Measurements from ENCODE around the gene ZNF813. TPM values are rescaled to one million over a fixed set of nuclear protein-coding genes. Genes with fewer than 3 reads are reported as not detected.

ZNF813 gene
- total and polyA plus RNA-seq, 9 of the 15 experiments (the other 6 are each of a cell fraction or from before 2014, with no cell fraction given): 1.3 to 8.0 (median 5.3) TPM

DNA sequence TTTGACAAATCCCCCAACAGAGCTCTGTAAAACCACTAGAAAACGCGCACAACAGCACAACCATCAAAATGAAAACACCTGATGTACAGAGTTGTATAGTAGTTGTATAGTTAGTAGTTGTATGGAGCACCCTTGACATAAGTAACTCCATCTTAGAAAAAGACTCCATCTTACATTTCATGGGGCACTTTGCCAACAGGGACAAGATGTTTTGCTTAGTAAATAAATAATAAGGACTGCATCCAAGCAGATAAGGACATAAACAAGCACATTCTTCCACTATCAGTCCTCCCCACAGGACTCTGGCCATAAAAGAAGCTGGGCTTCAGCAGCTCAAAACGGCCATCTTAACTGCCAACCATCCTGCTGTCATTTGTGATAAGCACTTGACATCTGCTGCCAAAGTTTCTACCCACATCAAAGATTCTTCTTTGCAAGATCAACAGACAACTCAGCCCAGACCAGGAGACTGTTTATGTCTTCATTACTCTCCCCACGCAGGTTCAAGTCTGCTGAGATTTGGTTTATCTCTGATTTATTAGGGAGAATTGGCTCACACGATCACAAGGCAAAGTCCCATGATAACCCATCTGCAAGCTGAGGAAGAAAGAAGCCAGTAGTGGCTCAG lies 49.7 kb downstream of the ZNF813 start (continued):
- TF ChIP-seq KLF10 (CRISPR knock-in tag; IDR thresholded peaks at IDR 0.05) (no peak), KLF13 (tag; IDR thresholded peaks at IDR 0.05; ENCODE audit: borderline replicate concordance, low read depth) (0 out of 2 replicates have a peak, but pooled peaks have one; percentile 53), U2AF2 (optimal IDR thresholded peaks at IDR 0.05; ENCODE audit: low read depth, low read length) (no peak), ESRRA (IDR thresholded peaks at IDR 0.05; ENCODE audit: borderline replicate concordance, low read depth) (no peak), SUPT5H (IDR thresholded peaks at IDR 0.05) (no peak), RHOXF2B (CRISPR knock-in tag; conservative IDR thresholded peaks at IDR 0.05) (0 out of 2 replicates have a peak, but pooled peaks have one; percentile 64)
- TF ChIP-seq, protein P1, sequence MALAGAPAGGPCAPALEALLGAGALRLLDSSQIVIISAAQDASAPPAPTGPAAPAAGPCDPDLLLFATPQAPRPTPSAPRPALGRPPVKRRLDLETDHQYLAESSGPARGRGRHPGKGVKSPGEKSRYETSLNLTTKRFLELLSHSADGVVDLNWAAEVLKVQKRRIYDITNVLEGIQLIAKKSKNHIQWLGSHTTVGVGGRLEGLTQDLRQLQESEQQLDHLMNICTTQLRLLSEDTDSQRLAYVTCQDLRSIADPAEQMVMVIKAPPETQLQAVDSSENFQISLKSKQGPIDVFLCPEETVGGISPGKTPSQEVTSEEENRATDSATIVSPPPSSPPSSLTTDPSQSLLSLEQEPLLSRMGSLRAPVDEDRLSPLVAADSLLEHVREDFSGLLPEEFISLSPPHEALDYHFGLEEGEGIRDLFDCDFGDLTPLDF (CRISPR knock-in tag; IDR thresholded peaks at IDR 0.05): no peak
- TF ChIP-seq, protein P2, sequence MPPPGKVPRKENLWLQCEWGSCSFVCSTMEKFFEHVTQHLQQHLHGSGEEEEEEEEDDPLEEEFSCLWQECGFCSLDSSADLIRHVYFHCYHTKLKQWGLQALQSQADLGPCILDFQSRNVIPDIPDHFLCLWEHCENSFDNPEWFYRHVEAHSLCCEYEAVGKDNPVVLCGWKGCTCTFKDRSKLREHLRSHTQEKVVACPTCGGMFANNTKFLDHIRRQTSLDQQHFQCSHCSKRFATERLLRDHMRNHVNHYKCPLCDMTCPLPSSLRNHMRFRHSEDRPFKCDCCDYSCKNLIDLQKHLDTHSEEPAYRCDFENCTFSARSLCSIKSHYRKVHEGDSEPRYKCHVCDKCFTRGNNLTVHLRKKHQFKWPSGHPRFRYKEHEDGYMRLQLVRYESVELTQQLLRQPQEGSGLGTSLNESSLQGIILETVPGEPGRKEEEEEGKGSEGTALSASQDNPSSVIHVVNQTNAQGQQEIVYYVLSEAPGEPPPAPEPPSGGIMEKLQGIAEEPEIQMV (tag; conservative IDR thresholded peaks at IDR 0.05; ENCODE audit: low read depth): peak; percentile 88
- TF ChIP-seq, protein P3, sequence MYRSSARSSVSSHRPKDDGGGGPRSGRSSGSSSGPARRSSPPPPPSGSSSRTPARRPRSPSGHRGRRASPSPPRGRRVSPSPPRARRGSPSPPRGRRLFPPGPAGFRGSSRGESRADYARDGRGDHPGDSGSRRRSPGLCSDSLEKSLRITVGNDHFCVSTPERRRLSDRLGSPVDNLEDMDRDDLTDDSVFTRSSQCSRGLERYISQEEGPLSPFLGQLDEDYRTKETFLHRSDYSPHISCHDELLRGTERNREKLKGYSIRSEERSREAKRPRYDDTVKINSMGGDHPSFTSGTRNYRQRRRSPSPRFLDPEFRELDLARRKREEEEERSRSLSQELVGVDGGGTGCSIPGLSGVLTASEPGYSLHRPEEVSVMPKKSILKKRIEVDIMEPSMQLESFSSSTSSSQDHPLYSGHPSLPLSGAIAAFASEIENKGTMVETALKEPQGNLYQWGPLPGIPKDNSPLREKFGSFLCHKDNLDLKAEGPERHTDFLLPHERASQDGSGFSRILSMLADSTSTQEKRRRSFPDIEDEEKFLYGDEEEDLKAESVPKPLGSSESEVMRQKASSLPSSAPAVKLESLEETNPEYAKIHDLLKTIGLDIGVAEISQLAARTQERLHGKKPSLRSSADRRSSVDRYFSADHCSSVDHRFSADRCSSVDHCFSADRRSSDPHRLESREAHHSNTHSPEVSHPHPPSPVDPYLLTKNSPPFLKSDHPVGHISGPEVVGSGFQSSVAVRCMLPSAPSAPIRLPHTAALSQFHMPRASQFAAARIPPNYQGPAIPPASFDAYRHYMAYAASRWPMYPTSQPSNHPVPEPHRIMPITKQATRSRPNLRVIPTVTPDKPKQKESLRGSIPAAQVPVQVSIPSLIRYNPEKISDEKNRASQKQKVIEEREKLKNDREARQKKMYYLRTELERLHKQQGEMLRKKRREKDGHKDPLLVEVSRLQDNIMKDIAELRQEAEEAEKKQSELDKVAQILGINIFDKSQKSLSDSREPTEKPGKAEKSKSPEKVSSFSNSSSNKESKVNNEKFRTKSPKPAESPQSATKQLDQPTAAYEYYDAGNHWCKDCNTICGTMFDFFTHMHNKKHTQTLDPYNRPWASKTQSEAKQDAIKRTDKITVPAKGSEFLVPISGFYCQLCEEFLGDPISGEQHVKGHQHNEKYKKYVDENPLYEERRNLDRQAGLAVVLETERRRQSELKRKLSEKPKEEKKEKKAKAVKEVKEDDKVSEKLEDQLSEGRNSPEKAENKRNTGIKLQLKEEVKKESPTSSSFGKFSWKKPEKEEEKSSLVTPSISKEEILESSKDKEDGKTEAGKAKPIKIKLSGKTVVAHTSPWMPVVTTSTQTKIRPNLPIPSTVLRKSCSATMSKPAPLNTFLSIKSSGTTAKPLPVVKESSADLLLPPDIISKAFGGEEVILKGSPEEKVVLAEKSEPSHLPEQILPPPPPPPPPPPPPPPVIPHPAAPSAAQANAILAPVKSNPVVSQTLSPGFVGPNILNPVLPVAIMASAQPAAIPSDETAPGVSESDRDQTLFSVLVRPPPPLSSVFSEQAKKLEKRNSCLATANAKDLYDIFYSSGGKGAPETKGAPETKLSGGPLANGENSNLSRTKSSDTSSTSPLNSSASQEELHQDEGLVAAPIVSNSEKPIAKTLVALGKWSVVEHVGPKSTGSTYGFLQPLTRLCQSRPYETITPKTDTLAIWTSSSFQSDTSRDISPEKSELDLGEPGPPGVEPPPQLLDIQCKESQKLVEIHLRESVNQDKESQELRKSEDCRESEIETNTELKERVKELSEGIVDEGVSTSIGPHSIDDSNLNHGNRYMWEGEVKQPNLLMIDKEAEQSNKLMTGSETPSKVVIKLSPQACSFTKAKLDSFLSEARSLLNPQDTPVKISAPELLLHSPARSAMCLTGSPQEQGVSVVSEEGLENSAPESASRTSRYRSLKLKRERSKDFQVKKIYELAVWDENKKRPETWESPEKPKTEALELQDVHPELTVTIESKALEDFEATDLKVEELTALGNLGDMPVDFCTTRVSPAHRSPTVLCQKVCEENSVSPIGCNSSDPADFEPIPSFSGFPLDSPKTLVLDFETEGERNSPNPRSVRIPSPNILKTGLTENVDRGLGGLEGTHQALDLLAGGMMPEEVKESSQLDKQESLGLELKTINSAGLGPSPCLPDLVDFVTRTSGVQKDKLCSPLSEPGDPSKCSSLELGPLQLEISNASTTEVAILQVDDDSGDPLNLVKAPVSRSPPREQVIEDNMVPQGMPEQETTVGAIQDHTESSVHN (IDR thresholded peaks at IDR 0.05; ENCODE audit: borderline replicate concordance in 1 of 2, low read depth in 1 of 2): no peak
- TF ChIP-seq, protein P4, sequence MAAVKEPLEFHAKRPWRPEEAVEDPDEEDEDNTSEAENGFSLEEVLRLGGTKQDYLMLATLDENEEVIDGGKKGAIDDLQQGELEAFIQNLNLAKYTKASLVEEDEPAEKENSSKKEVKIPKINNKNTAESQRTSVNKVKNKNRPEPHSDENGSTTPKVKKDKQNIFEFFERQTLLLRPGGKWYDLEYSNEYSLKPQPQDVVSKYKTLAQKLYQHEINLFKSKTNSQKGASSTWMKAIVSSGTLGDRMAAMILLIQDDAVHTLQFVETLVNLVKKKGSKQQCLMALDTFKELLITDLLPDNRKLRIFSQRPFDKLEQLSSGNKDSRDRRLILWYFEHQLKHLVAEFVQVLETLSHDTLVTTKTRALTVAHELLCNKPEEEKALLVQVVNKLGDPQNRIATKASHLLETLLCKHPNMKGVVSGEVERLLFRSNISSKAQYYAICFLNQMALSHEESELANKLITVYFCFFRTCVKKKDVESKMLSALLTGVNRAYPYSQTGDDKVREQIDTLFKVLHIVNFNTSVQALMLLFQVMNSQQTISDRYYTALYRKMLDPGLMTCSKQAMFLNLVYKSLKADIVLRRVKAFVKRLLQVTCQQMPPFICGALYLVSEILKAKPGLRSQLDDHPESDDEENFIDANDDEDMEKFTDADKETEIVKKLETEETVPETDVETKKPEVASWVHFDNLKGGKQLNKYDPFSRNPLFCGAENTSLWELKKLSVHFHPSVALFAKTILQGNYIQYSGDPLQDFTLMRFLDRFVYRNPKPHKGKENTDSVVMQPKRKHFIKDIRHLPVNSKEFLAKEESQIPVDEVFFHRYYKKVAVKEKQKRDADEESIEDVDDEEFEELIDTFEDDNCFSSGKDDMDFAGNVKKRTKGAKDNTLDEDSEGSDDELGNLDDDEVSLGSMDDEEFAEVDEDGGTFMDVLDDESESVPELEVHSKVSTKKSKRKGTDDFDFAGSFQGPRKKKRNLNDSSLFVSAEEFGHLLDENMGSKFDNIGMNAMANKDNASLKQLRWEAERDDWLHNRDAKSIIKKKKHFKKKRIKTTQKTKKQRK (IDR thresholded peaks at IDR 0.05; ENCODE audit: borderline replicate concordance, low read depth, low read length): no peak
- TF ChIP-seq, protein P5, sequence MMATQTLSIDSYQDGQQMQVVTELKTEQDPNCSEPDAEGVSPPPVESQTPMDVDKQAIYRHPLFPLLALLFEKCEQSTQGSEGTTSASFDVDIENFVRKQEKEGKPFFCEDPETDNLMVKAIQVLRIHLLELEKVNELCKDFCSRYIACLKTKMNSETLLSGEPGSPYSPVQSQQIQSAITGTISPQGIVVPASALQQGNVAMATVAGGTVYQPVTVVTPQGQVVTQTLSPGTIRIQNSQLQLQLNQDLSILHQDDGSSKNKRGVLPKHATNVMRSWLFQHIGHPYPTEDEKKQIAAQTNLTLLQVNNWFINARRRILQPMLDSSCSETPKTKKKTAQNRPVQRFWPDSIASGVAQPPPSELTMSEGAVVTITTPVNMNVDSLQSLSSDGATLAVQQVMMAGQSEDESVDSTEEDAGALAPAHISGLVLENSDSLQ (IDR thresholded peaks at IDR 0.05): no peak

Measured in K562 (cell line).